PC-3 (cell line): ENCODE data around the gene PLXNA1. TPM values are rescaled to one million over a fixed set of nuclear protein-coding genes. Genes with fewer than 3 reads are reported as not detected.

Source experiments
- ATAC-seq: fragments of 200-7000 bp; cut with Tn5 transposase; 2 replicates; pipeline ENCODE4 v1.9.1; 2020; ENCODE audit warnings: mild to moderate bottlenecking, moderate library complexity
- BruUV-seq: library from RNA; stranded (reverse); fragments of 400-500 nt; replicated peaks from 2 replicates; lab custom pipeline; 2021; lab: Mats Ljungman, UMichigan
- CTCF ChIA-PET: fragments of 300-600 bp; sonication (Branson Sonifier 250); formaldehyde crosslinking; loops from one replicate; lab custom pipeline; 2022; ENCODE audit warnings: antibody characterized with exemption; lab: Charles Lee
- POLR2A ChIA-PET: fragments of 300-600 bp; sonication (Branson Sonifier 250); formaldehyde crosslinking; loops from one replicate; lab custom pipeline; 2022; ENCODE audit warnings: antibody characterized with exemption; ENCODE audit not compliant: unreplicated experiment; lab: Charles Lee
- DNase-seq: peaks from one replicate; pipeline ENCODE4 v3.0.0-alpha.2; 2015
- H2AFZ ChIP-seq: fragments of 300-600 bp; sonication (generic); 2 replicates; pipeline ENCODE4 v1.6.0; 2016; ENCODE audit warnings: antibody characterized with exemption, low read length
- H3F3A ChIP-seq: fragments of 300-600 bp; sonication (generic); one replicate; pipeline ENCODE4 v1.6.0; 2017; ENCODE audit warnings: antibody characterized with exemption, low read length, control low read depth, mild to moderate bottlenecking; ENCODE audit not compliant: unreplicated experiment
- H3K27ac ChIP-seq: fragments of 300-600 bp; sonication (generic); 2 replicates; pipeline ENCODE4 v1.5.1; 2016; ENCODE audit warnings: mild to moderate bottlenecking, low read length
- H3K27me3 ChIP-seq: fragments of 300-600 bp; sonication (generic); 2 replicates; pipeline ENCODE4 v1.6.1; 2016; ENCODE audit warnings: low read length, mixed read lengths
- H3K36me3 ChIP-seq: fragments of 300-600 bp; sonication (generic); 2 replicates; pipeline ENCODE4 v1.6.1; 2016; ENCODE audit warnings: low read depth, mixed run types, low read length, mixed read lengths
- H3K4me1 ChIP-seq: fragments of 300-600 bp; sonication (generic); 2 replicates; pipeline ENCODE4 v1.5.1; 2016; ENCODE audit warnings: low read length; ENCODE audit not compliant: insufficient read depth
- H3K4me2 ChIP-seq: fragments of 300-600 bp; sonication (generic); 2 replicates; pipeline ENCODE4 v1.6.0; 2016; ENCODE audit warnings: low read length
- H3K4me3 ChIP-seq: fragments of 300-600 bp; sonication (generic); 2 replicates; pipeline ENCODE4 v1.5.1; 2016; ENCODE audit warnings: mild to moderate bottlenecking, low read length, mixed read lengths
- H3K79me2 ChIP-seq: fragments of 300-600 bp; sonication (generic); 2 replicates; pipeline ENCODE4 v1.6.1; 2017; ENCODE audit warnings: low read length, mixed read lengths
- H3K9ac ChIP-seq: fragments of 300-600 bp; sonication (generic); 2 replicates; pipeline ENCODE4 v1.6.0; 2016; ENCODE audit warnings: mild to moderate bottlenecking, low read length
- H3K9me2 ChIP-seq: fragments of 300-600 bp; sonication (generic); replicated peaks from 2 replicates; pipeline ENCODE4 v1.6.1; 2016; ENCODE audit warnings: mixed run types, low read length, mixed read lengths
- H3K9me3 ChIP-seq: fragments of 300-600 bp; sonication (generic); 2 replicates; pipeline ENCODE4 v1.6.1; 2016; ENCODE audit warnings: low read length, mixed read lengths
- H4K20me1 ChIP-seq: fragments of 300-600 bp; sonication (generic); 2 replicates; pipeline ENCODE4 v1.6.1; 2016; ENCODE audit warnings: low read length, mixed read lengths
- CTCF ChIP-seq: fragments of 300-600 bp; sonication (generic); conservative IDR thresholded peaks from 2 replicates; pipeline ENCODE4 v1.5.1; 2017; ENCODE audit warnings: antibody characterized with exemption, low read depth, mild to moderate bottlenecking, low read length
- EZH2 ChIP-seq: fragments of 300-600 bp; sonication (generic); IDR thresholded peaks from one replicate; pipeline ENCODE4 v1.6.1; 2017; ENCODE audit warnings: antibody characterized with exemption, mild to moderate bottlenecking, low read length; ENCODE audit not compliant: unreplicated experiment
- EZH2phosphoT487 ChIP-seq: fragments of 300-600 bp; sonication (generic); IDR thresholded peaks from 2 replicates; pipeline ENCODE4 v1.6.1; 2018; ENCODE audit warnings: mild to moderate bottlenecking, antibody characterized with exemption, low read length, borderline replicate concordance
- intact Hi-C: fragments of 100-400 bp; cut with micrococcal nuclease; formaldehyde crosslinking; loops from 2 replicates; pipeline ENCODE4 v1.9.0; 2023
- total RNA-seq: library from RNA; depleted of rRNA; stranded (reverse); fragments of >200 nt; gene quantifications from 2 replicates; pipeline ENCODE4 v1.2.3, GENCODE V29; 2014

The PLXNA1 gene
- total RNA-seq, 1 experiment from 2014 or later: 30.0 TPM

- H3F3A ChIP-seq: no peaks in the 10 kb centered on the region
- no peaks in the 10 kb centered on the region for H3K9me3 ChIP-seq
- H3K36me3 ChIP-seq: no peaks in the 10 kb centered on the region
- no peaks in the 10 kb centered on the region for H3K27me3 ChIP-seq
- H3K79me2 ChIP-seq: no peaks in the 10 kb centered on the region
- no peak for ATAC-seq
- no peak overlapping the region for H2AFZ ChIP-seq
- no peak for DNase-seq
- no peak overlapping the region for H3K4me2 ChIP-seq
- TF ChIP-seq EZH2phosphoT487 (no peak), CTCF (no peak), EZH2 (no peak)
- intact Hi-C loops: loop anchor here (5.0 to 10.0 kb wide), 2 partner anchors 37 to 109 kb away; no protein-coding TSS in a partner anchor
- ChIA-PET CTCF (no interaction called here), POLR2A (no interaction called here)
- H4K20me1 ChIP-seq: no peaks in the 10 kb centered on the region
- peaks cover 38% of the 10 kb centered on the region for H3K4me1 ChIP-seq
- H3K27ac ChIP-seq: no peak overlapping the region
- no peak overlapping the region for H3K4me3 ChIP-seq
- H3K9me2 ChIP-seq: no peaks in the 10 kb centered on the region
- BruUV-seq: no TSS peak
- H3K9ac ChIP-seq: no peak overlapping the region
Measured at GRCh38 chr3:126964261-126964660, 18.7 kb upstream of the PLXNA1 start.

GRCh38 chr3:126964950-126965349 lies 18.0 kb upstream of the PLXNA1 start:
- POLR2A ChIA-PET: no interaction called here
- Histone ChIP-seq H3K9me2 (no peaks in the 10 kb centered on the region), H3K4me1 (peaks cover 31% of the 10 kb centered on the region), H3K36me3 (no peaks in the 10 kb centered on the region), H3K27ac (no peak overlapping the region), H3K79me2 (no peaks in the 10 kb centered on the region), H3K27me3 (no peaks in the 10 kb centered on the region), H2AFZ (no peak overlapping the region), H3K9ac (no peak overlapping the region), H3K9me3 (no peaks in the 10 kb centered on the region), H4K20me1 (no peaks in the 10 kb centered on the region), H3K4me3 (no peak overlapping the region), H3F3A (no peaks in the 10 kb centered on the region), H3K4me2 (no peak overlapping the region)
- TF ChIP-seq EZH2: no peak
- no peak for TF ChIP-seq EZH2phosphoT487
- no peak for TF ChIP-seq CTCF
- DNase-seq: no peak
- no peak for ATAC-seq
- intact Hi-C loops: loop anchor here (5.0 to 10.0 kb wide), 2 partner anchors 38 to 110 kb away; no protein-coding TSS in a partner anchor
- CTCF ChIA-PET: no interaction called here
- no TSS peak for BruUV-seq

- ChIA-PET CTCF (no interaction called here), POLR2A (no interaction called here)
- DNase-seq: no peak
- peaks cover 25% of the 10 kb centered on the region for H3K4me1 ChIP-seq
- TF ChIP-seq EZH2 (no peak), EZH2phosphoT487 (no peak), CTCF (no peak)
- no peaks in the 10 kb centered on the region for H3K79me2 ChIP-seq
- H3K27me3 ChIP-seq: no peaks in the 10 kb centered on the region
- no TSS peak for BruUV-seq
- H3K4me2 ChIP-seq: no peak overlapping the region
- no peaks in the 10 kb centered on the region for H3F3A ChIP-seq
- intact Hi-C loops: loop anchor here (10.0 kb wide), 1 partner anchor 111 kb away; no protein-coding TSS in a partner anchor
- H3K9me3 ChIP-seq: no peaks in the 10 kb centered on the region
- H2AFZ ChIP-seq: no peak overlapping the region
- H3K27ac ChIP-seq: no peak overlapping the region
- H3K9me2 ChIP-seq: no peaks in the 10 kb centered on the region
- no peak for ATAC-seq
- no peaks in the 10 kb centered on the region for H4K20me1 ChIP-seq
- H3K36me3 ChIP-seq: no peaks in the 10 kb centered on the region
- H3K4me3 ChIP-seq: no peak overlapping the region
- H3K9ac ChIP-seq: no peak overlapping the region
Measured at GRCh38 chr3:126965526-126966080, 17.3 kb upstream of the PLXNA1 start.
